ENCODE measurements around the gene ERBIN. TPM values are rescaled to one million over a fixed set of nuclear protein-coding genes. Genes with fewer than 3 reads are reported as not detected.
"Not testable (repeated sequence)": the region's sequence is repeated elsewhere in the genome, so short reads cannot be mapped to it uniquely, and the experiment has no call there.

The ERBIN gene
- total RNA-seq, 1 experiment from 2014 or later = 143 TPM

- Histone ChIP-seq H3K4me2 (no peak overlapping the region), H3K27me3 (ENCODE audit: insufficient read depth, low read depth) (no peaks in the 10 kb centered on the region), H3F3A (ENCODE audit: insufficient read depth, low read depth) (no peaks in the 10 kb centered on the region), H3K79me2 (ENCODE audit: low read depth) (no peaks in the 10 kb centered on the region), H3K4me3 (no peak overlapping the region), H4K20me1 (ENCODE audit: insufficient read depth) (no peaks in the 10 kb centered on the region), H3K4me1 (replicated peaks; ENCODE audit: insufficient read depth) (no peaks in the 10 kb centered on the region), H3K36me3 (ENCODE audit: low read depth) (no peaks in the 10 kb centered on the region), H2AFZ (no peak overlapping the region), H3K9me2 (ENCODE audit: insufficient read depth) (no peaks in the 10 kb centered on the region), H3K9me3 (ENCODE audit: insufficient read depth, low read depth) (no peaks in the 10 kb centered on the region), H3K27ac (no peak overlapping the region)
- no peak for DNase-seq
- intact Hi-C loops (cut with micrococcal nuclease; ENCODE audit: unreplicated experiment) = no loop called here
- TF ChIP-seq CTCF (conservative IDR thresholded peaks at IDR 0.05) (no peak), EZH2 (IDR thresholded peaks at IDR 0.05; ENCODE audit: low read depth) (no peak)
- no TSS peak for BruUV-seq (replicated peaks)
- POLR2A ChIA-PET (ENCODE audit: unreplicated experiment) = no interaction called here
- CTCF ChIA-PET = no interaction called here
Measured at GRCh38 chr5:65913519-65913918, 12.9 kb upstream of the ERBIN start.

- H3K4me3 ChIP-seq = no peak overlapping the region
- intact Hi-C loops (cut with micrococcal nuclease; ENCODE audit: unreplicated experiment) = no loop called here
- H3F3A ChIP-seq (ENCODE audit: insufficient read depth, low read depth) = no peaks in the 10 kb centered on the region
- no peaks in the 10 kb centered on the region for H3K9me2 ChIP-seq (ENCODE audit: insufficient read depth)
- ChIA-PET CTCF (no interaction called here), POLR2A (ENCODE audit: unreplicated experiment) (interaction anchor here (0.6 kb wide), 1 partner anchor 73 kb away, joined by 6 read pairs; no protein-coding TSS in a partner anchor)
- no peak overlapping the region for H2AFZ ChIP-seq
- BruUV-seq (replicated peaks) = no TSS peak
- no peaks in the 10 kb centered on the region for H3K9me3 ChIP-seq (ENCODE audit: insufficient read depth, low read depth)
- TF ChIP-seq EZH2 (IDR thresholded peaks at IDR 0.05; ENCODE audit: low read depth) (no peak), CTCF (conservative IDR thresholded peaks at IDR 0.05) (no peak)
- no peak overlapping the region for H3K4me2 ChIP-seq
- no peak overlapping the region for H3K27ac ChIP-seq
- no peaks in the 10 kb centered on the region; the same call in 1 of the 2 replicates for H3K4me1 ChIP-seq (replicated peaks; ENCODE audit: insufficient read depth)
- no peak for DNase-seq
- no peaks in the 10 kb centered on the region for H3K27me3 ChIP-seq (ENCODE audit: insufficient read depth, low read depth)
- H3K79me2 ChIP-seq (ENCODE audit: low read depth) = no peaks in the 10 kb centered on the region
- no peaks in the 10 kb centered on the region for H4K20me1 ChIP-seq (ENCODE audit: insufficient read depth)
- H3K36me3 ChIP-seq (ENCODE audit: low read depth) = no peaks in the 10 kb centered on the region
Measured at GRCh38 chr5:65914641-65915196, 11.7 kb upstream of the ERBIN start.

- H3F3A ChIP-seq (ENCODE audit: insufficient read depth, low read depth); H3K4me2 ChIP-seq; H2AFZ ChIP-seq; H3K4me3 ChIP-seq; H4K20me1 ChIP-seq (ENCODE audit: insufficient read depth); H3K27me3 ChIP-seq (ENCODE audit: insufficient read depth, low read depth); H3K36me3 ChIP-seq (ENCODE audit: low read depth); H3K9me2 ChIP-seq (ENCODE audit: insufficient read depth); H3K27ac ChIP-seq; BruUV-seq (replicated peaks); H3K79me2 ChIP-seq (ENCODE audit: low read depth); H3K9me3 ChIP-seq (ENCODE audit: insufficient read depth, low read depth); CTCF ChIA-PET; POLR2A ChIA-PET (ENCODE audit: unreplicated experiment); DNase-seq; H3K4me1 ChIP-seq (replicated peaks; ENCODE audit: insufficient read depth); intact Hi-C loops (cut with micrococcal nuclease; ENCODE audit: unreplicated experiment): not testable (repeated sequence)
Measured at GRCh38 chr5:65915661-65916060, 10.7 kb upstream of the ERBIN start.

GRCh38 chr5:65916066-65916465, 10.3 kb upstream of the ERBIN start:
- Histone ChIP-seq H3K9me2 (ENCODE audit: insufficient read depth) (no peaks in the 10 kb centered on the region), H3K27ac (no peak overlapping the region), H3F3A (ENCODE audit: insufficient read depth, low read depth) (no peaks in the 10 kb centered on the region), H3K4me2 (no peak overlapping the region), H3K79me2 (ENCODE audit: low read depth) (no peaks in the 10 kb centered on the region), H3K9me3 (ENCODE audit: insufficient read depth, low read depth) (no peaks in the 10 kb centered on the region), H3K27me3 (ENCODE audit: insufficient read depth, low read depth) (no peaks in the 10 kb centered on the region), H4K20me1 (ENCODE audit: insufficient read depth) (no peaks in the 10 kb centered on the region), H3K36me3 (ENCODE audit: low read depth) (no peaks in the 10 kb centered on the region), H2AFZ (no peak overlapping the region), H3K4me1 (replicated peaks; ENCODE audit: insufficient read depth) (no peaks in the 10 kb centered on the region; the same call in 1 of the 2 replicates), H3K4me3 (no peak overlapping the region)
- DNase-seq = no peak
- BruUV-seq (replicated peaks) = no TSS peak
- POLR2A ChIA-PET (ENCODE audit: unreplicated experiment) = no interaction called here
- intact Hi-C loops (cut with micrococcal nuclease; ENCODE audit: unreplicated experiment) = no loop called here
- CTCF ChIA-PET = no interaction called here
- no peak for TF ChIP-seq EZH2 (IDR thresholded peaks at IDR 0.05; ENCODE audit: low read depth)
- no peak for TF ChIP-seq CTCF (conservative IDR thresholded peaks at IDR 0.05)

All from PC-9 (cell line).